OCI-LY7 (cell line): ENCODE results near the gene DNAAF8. TPM values are rescaled to one million over a fixed set of nuclear protein-coding genes. Genes with fewer than 3 reads are reported as not detected.

Experiments used
- BruUV-seq: library from RNA; stranded (reverse); fragments of 400-500 nt; replicated peaks from 2 replicates; lab custom pipeline; 2021; lab: Mats Ljungman, UMichigan
- CTCF ChIA-PET: fragments of 300-600 bp; sonication (Branson Sonifier 250); formaldehyde crosslinking; loops from one replicate; lab custom pipeline; 2022; ENCODE audit warnings: antibody characterized with exemption; ENCODE audit not compliant: unreplicated experiment; lab: Charles Lee
- POLR2A ChIA-PET: fragments of 300-600 bp; sonication (Branson Sonifier 250); formaldehyde crosslinking; loops from one replicate; lab custom pipeline; 2022; ENCODE audit warnings: antibody characterized with exemption; lab: Charles Lee
- DNase-seq: peaks from one replicate; pipeline ENCODE4 v3.0.0-alpha.2; 2015; ENCODE audit warnings: low spot score
- H2AFZ ChIP-seq: fragments of 200-600 bp; sonication (generic), shearing (Covaris generic); 2 replicates; pipeline ENCODE4 v1.6.1; 2014; ENCODE audit warnings: mild to moderate bottlenecking, antibody characterized with exemption, low read length, moderate library complexity
- H3K27ac ChIP-seq: fragments of 200-600 bp; sonication (generic); 2 replicates; pipeline ENCODE4 v1.5.1; 2014; ENCODE audit warnings: mixed run types, low read depth, mild to moderate bottlenecking, moderate library complexity, low read length, inconsistent platforms; ENCODE audit not compliant: poor library complexity, severe bottlenecking
- H3K36me3 ChIP-seq: fragments of 200-600 bp; sonication (generic); 2 replicates; pipeline ENCODE4 v1.6.1; 2014; ENCODE audit warnings: mild to moderate bottlenecking, antibody characterized with exemption, low read length, moderate library complexity, mixed read lengths; ENCODE audit not compliant: insufficient read depth
- H3K4me1 ChIP-seq: fragments of 200-600 bp; sonication (generic); 2 replicates; pipeline ENCODE4 v1.5.1; 2014; ENCODE audit warnings: mild to moderate bottlenecking, low read length; ENCODE audit not compliant: insufficient read depth, poor library complexity, severe bottlenecking
- H3K4me2 ChIP-seq: fragments of 200-600 bp; sonication (generic); 2 replicates; pipeline ENCODE4 v1.6.1; 2014; ENCODE audit warnings: mild to moderate bottlenecking, low read length
- H3K4me3 ChIP-seq: fragments of 200-600 bp; sonication (generic); 2 replicates; pipeline ENCODE4 v1.5.1; 2014; ENCODE audit warnings: mild to moderate bottlenecking, low read depth, low read length; ENCODE audit not compliant: poor library complexity, severe bottlenecking
- H3K79me2 ChIP-seq: fragments of 200-600 bp; sonication (generic); 2 replicates; pipeline ENCODE4 v1.6.1; 2016; ENCODE audit warnings: low read depth, mild to moderate bottlenecking, low read length, moderate library complexity, mixed read lengths; ENCODE audit not compliant: insufficient read depth
- H3K9me2 ChIP-seq: fragments of 200-600 bp; sonication (generic); 2 replicates; pipeline ENCODE4 v1.6.1; 2016; ENCODE audit warnings: mild to moderate bottlenecking, low read length, mixed read lengths; ENCODE audit not compliant: insufficient read depth
- H3K9me3 ChIP-seq: fragments of 200-600 bp; sonication (generic); 2 replicates; pipeline ENCODE4 v1.6.1; 2014; ENCODE audit warnings: mild to moderate bottlenecking, mixed run types, low read length, mixed read lengths
- H4K20me1 ChIP-seq: fragments of 200-600 bp; sonication (generic); 2 replicates; pipeline ENCODE4 v1.6.1; 2014; ENCODE audit warnings: mild to moderate bottlenecking, antibody characterized with exemption, low read length, moderate library complexity, mixed read lengths; ENCODE audit not compliant: insufficient read depth
- CTCF ChIP-seq: fragments of 200-600 bp; sonication (generic); conservative IDR thresholded peaks from 2 replicates; pipeline ENCODE4 v1.5.1; 2014; ENCODE audit warnings: mild to moderate bottlenecking, antibody characterized with exemption, low read length, moderate library complexity, mixed read lengths
- EZH2phosphoT487 ChIP-seq: fragments of 200-600 bp; sonication (generic); IDR thresholded peaks from 2 replicates; pipeline ENCODE4 v1.6.1; 2018; ENCODE audit warnings: low read depth, borderline replicate concordance, mild to moderate bottlenecking, mixed run types, antibody characterized with exemption, low read length, moderate library complexity, mixed read lengths
- intact Hi-C: fragments of 100-400 bp; cut with micrococcal nuclease; formaldehyde crosslinking; loops from one replicate; pipeline ENCODE4 v1.10.0; 2022; ENCODE audit not compliant: unreplicated experiment
- total RNA-seq, 2 experiments: library from RNA; depleted of rRNA in 1 of 2; stranded (reverse); fragments of >200 nt in 1 of 2; shearing (Covaris generic) in 1 of 2; gene quantifications; 2 replicates each; pipeline ENCODE4 v1.2.3, GENCODE V29; 2014 to 2022

Gene DNAAF8
- total RNA-seq, 2 experiments from 2014 or later = 0.38 to 1.1 TPM

GRCh38 chr16:4697848-4698291 is 36.5 kb upstream of the DNAAF8 start:
- Histone ChIP-seq H3K4me2 (no peak overlapping the region), H3K9me3 (no peaks in the 10 kb centered on the region), H3K27ac (no peak overlapping the region), H3K9me2 (no peaks in the 10 kb centered on the region), H3K36me3 (peaks cover 56% of the 10 kb centered on the region; the same call in 1 of the 2 replicates), H3K79me2 (no peaks in the 10 kb centered on the region), H2AFZ (no peak overlapping the region), H3K4me1 (peaks cover 9% of the 10 kb centered on the region), H4K20me1 (0 out of 2 replicates have a peak, but pooled peaks cover 4% of the 10 kb centered on the region), H3K4me3 (no peak overlapping the region)
- TF ChIP-seq EZH2phosphoT487 (no peak), CTCF (no peak)
- no peak for DNase-seq
- intact Hi-C loops = no loop called here
- no TSS peak for BruUV-seq
- ChIA-PET POLR2A (no interaction called here), CTCF (no interaction called here)

- H3K36me3 ChIP-seq = peaks cover 56% of the 10 kb centered on the region; the same call in 1 of the 2 replicates
- no peak overlapping the region for H3K4me3 ChIP-seq
- no peak for DNase-seq
- H4K20me1 ChIP-seq = 0 out of 2 replicates have a peak, but pooled peaks cover 4% of the 10 kb centered on the region
- CTCF ChIA-PET = no interaction called here
- no peak overlapping the region for H3K4me2 ChIP-seq
- POLR2A ChIA-PET = interaction anchor here (0.6 kb wide), 1 partner anchor 157 kb away, joined by 4 read pairs; no protein-coding TSS in a partner anchor
- no peaks in the 10 kb centered on the region for H3K9me3 ChIP-seq
- TF ChIP-seq CTCF (no peak), EZH2phosphoT487 (no peak)
- H3K9me2 ChIP-seq = no peaks in the 10 kb centered on the region
- H2AFZ ChIP-seq = no peak overlapping the region
- no peak overlapping the region for H3K27ac ChIP-seq
- peaks cover 5% of the 10 kb centered on the region for H3K4me1 ChIP-seq
- H3K79me2 ChIP-seq = no peaks in the 10 kb centered on the region
- BruUV-seq = no TSS peak
- intact Hi-C loops = no loop called here
Measured at GRCh38 chr16:4698321-4699045, 35.9 kb upstream of the DNAAF8 start.

- Histone ChIP-seq H4K20me1 (0 out of 2 replicates have a peak, but pooled peaks cover 4% of the 10 kb centered on the region), H3K4me1 (peaks cover 5% of the 10 kb centered on the region)
- no TSS peak for BruUV-seq
Measured at GRCh38 chr16:4699046-4699556, 35.2 kb upstream of the DNAAF8 start.

More at GRCh38 chr16:4699046-4699556, 35.2 kb upstream of the DNAAF8 start:
- intact Hi-C loops = no loop called here
- TF ChIP-seq CTCF (no peak), EZH2phosphoT487 (no peak)
- H3K4me2 ChIP-seq = no peak overlapping the region
- peaks cover 61% of the 10 kb centered on the region; the same call in 1 of the 2 replicates for H3K36me3 ChIP-seq
- ChIA-PET CTCF (no interaction called here), POLR2A (interaction anchor here (0.6 kb wide), 1 partner anchor 156 kb away, joined by 4 read pairs; no protein-coding TSS in a partner anchor)
- no peak for DNase-seq
- no peaks in the 10 kb centered on the region for H3K9me2 ChIP-seq
- no peak overlapping the region for H3K4me3 ChIP-seq
- no peaks in the 10 kb centered on the region for H3K79me2 ChIP-seq
- H2AFZ ChIP-seq = no peak overlapping the region
- no peak overlapping the region for H3K27ac ChIP-seq
- H3K9me3 ChIP-seq = no peaks in the 10 kb centered on the region
